K562 (cell line): ENCODE data around the gene UBE2I. TPM values are rescaled to one million over a fixed set of nuclear protein-coding genes. Genes with fewer than 3 reads are reported as not detected.
A peak's percentile ranks its signal among the peaks of the same experiment; 100 is the strongest.

Experiments
- ATAC-seq: fragments of 200-7000 bp; cut with Tn5 transposase; 3 replicates; pipeline ENCODE4 v1.9.1; 2020; ENCODE audit warnings: moderate library complexity
- BruUV-seq: library from RNA; stranded (reverse); fragments of 400-500 nt; replicated peaks from 2 replicates; lab custom pipeline; 2021; lab: Mats Ljungman, UMichigan
- CTCF ChIA-PET: fragments of 300-600 bp; formaldehyde crosslinking; extraction: SDS; loops from one replicate; lab custom pipeline; 2021; ENCODE audit warnings: low intra/inter-chr PET ratio; lab: Yijun Ruan, JAX
- POLR2A ChIA-PET: fragments of 300-600, 350-650 bp; sonication (Branson Sonifier 250); formaldehyde crosslinking; extraction: SDS; loops from one replicate; lab custom pipeline; 2021; ENCODE audit warnings: antibody characterized with exemption, inconsistent platforms; lab: Yijun Ruan, JAX
- DNase-seq, 4 experiments: peaks; one replicate each; pipeline versions ENCODE4 v3.0.0 to v3.0.0-alpha.2; 2011 to 2018; ENCODE audit warnings: low spot score in 3 of 4, mixed read lengths in 3 of 4; ENCODE audit errors: extremely low read depth in 1 of 4
- FAIRE-seq: peaks from 2 replicates; lab custom pipeline; 2011; peaks lifted over from hg19 to GRCh38; lab: Jason Lieb, UNC
- H2AFZ ChIP-seq: 2 replicates; pipeline ENCODE4 v1.6.0; 2011; ENCODE audit warnings: low read depth, low read length, control low read depth, inconsistent platforms
- H3K27ac ChIP-seq: fragments of 200-600 bp; 3 replicates; pipeline ENCODE4 v1.8.0; 2011; ENCODE audit warnings: low read depth, mild to moderate bottlenecking, control low read depth, inconsistent platforms, low read length, moderate library complexity, mixed read lengths; ENCODE audit errors: extremely low read depth
- H3K27me3 ChIP-seq, 2 experiments: fragments of 300-600 bp in 1 of 2; 2 replicates in 1 of 2; 3 replicates in 1 of 2; pipeline versions ENCODE4 v1.6.0 to v1.8.0; 2011; ENCODE audit warnings: inconsistent platforms in 2 of 2, low read length in 2 of 2, mild to moderate bottlenecking in 1 of 2, mixed read lengths in 1 of 2, moderate library complexity in 1 of 2; ENCODE audit not compliant: control insufficient read depth in 2 of 2, insufficient read depth in 2 of 2
- H3K36me3 ChIP-seq: fragments of 300-600 bp; 3 replicates; pipeline ENCODE4 v1.8.0; 2011; ENCODE audit warnings: mild to moderate bottlenecking, low read length, inconsistent platforms; ENCODE audit not compliant: control insufficient read depth, insufficient read depth
- H3K4me1 ChIP-seq, 2 experiments: fragments of 200-600 bp in 1 of 2; replicated peaks in 1 of 2; 2 replicates in 1 of 2; 3 replicates in 1 of 2; pipeline versions ENCODE4 v1.5.1 to v1.8.0; 2011; ENCODE audit warnings: inconsistent platforms in 2 of 2, low read length in 2 of 2, mild to moderate bottlenecking in 1 of 2, mixed read lengths in 1 of 2, moderate library complexity in 1 of 2; ENCODE audit not compliant: control insufficient read depth in 2 of 2, insufficient read depth in 2 of 2
- H3K4me2 ChIP-seq: 2 replicates; pipeline ENCODE4 v1.6.1; 2011; ENCODE audit warnings: low read length, control low read depth, inconsistent platforms, mixed read lengths; ENCODE audit not compliant: insufficient read depth
- H3K4me3 ChIP-seq: fragments of 200-600 bp; sonication (generic), shearing (Covaris generic); 2 replicates; pipeline ENCODE4 v1.5.1; 2016; ENCODE audit warnings: control low read depth, inconsistent platforms
- H3K79me2 ChIP-seq: fragments of 200-600 bp; 3 replicates; pipeline ENCODE4 v1.8.0; 2011; ENCODE audit warnings: low read length, inconsistent platforms; ENCODE audit not compliant: control insufficient read depth, insufficient read depth
- H3K9ac ChIP-seq, 2 experiments: 2 replicates each; pipeline versions ENCODE4 v1.6.0 to v1.6.1; 2011; ENCODE audit warnings: low read depth in 2 of 2, low read length in 2 of 2, control low read depth in 1 of 2, inconsistent platforms in 1 of 2, mild to moderate bottlenecking in 1 of 2, mixed read lengths in 1 of 2; ENCODE audit not compliant: insufficient read depth in 1 of 2
- H3K9me1 ChIP-seq: one replicate; pipeline ENCODE4 v1.6.0; 2011; ENCODE audit warnings: inconsistent platforms, mild to moderate bottlenecking, low read length, moderate library complexity; ENCODE audit not compliant: control insufficient read depth, insufficient read depth
- H3K9me3 ChIP-seq: replicated peaks from 2 replicates; pipeline ENCODE4 v1.5.1; 2011; ENCODE audit warnings: low read depth, low read length, inconsistent platforms; ENCODE audit not compliant: control insufficient read depth, insufficient read depth
- H4K20me1 ChIP-seq: replicated peaks from 2 replicates; pipeline ENCODE4 v1.6.1; 2011; ENCODE audit warnings: low read length, inconsistent platforms, mixed read lengths; ENCODE audit not compliant: control insufficient read depth, insufficient read depth
- BHLHE40 ChIP-seq: IDR thresholded peaks from 2 replicates; pipeline ENCODE4 v1.6.1; 2011; ENCODE audit warnings: low read length, improper control_type of control experiment
- CXXC5 ChIP-seq: fragments of 250-450 bp; sonication (Bioruptor Pico); IDR thresholded peaks from 2 replicates; pipeline ENCODE4 v1.8.0; 2022; ENCODE audit warnings: inconsistent platforms, mild to moderate bottlenecking, moderate library complexity
- EGR1 ChIP-seq: fragments of 450-650 bp; conservative IDR thresholded peaks from 2 replicates; pipeline ENCODE4 v1.6.1; 2017; ENCODE audit warnings: mild to moderate bottlenecking
- ESRRA ChIP-seq: fragments of 450-650 bp; IDR thresholded peaks from 2 replicates; pipeline ENCODE4 v1.6.1; 2014; ENCODE audit warnings: low read depth, mild to moderate bottlenecking, moderate library complexity, borderline replicate concordance
- FOXA3 ChIP-seq, 2 experiments: fragments of 450-650 bp in 1 of 2; sonication (generic) in 1 of 2; formaldehyde crosslinking; IDR thresholded peaks in 1 of 2; conservative IDR thresholded peaks in 1 of 2; 2 replicates each; pipeline versions ENCODE4 v1.4.0 to v1.8.0; 2020 to 2022; ENCODE audit warnings: mild to moderate bottlenecking in 2 of 2, missing genetic modification reagents in 1 of 2
- HDAC2 ChIP-seq: fragments of 450-650 bp; IDR thresholded peaks from 2 replicates; pipeline ENCODE4 v1.6.1; 2016; ENCODE audit warnings: mild to moderate bottlenecking
- HNRNPL ChIP-seq: fragments of 200-400 bp; formaldehyde crosslinking; IDR thresholded peaks from 2 replicates; pipeline ENCODE4 v1.6.1; 2017; ENCODE audit warnings: low read depth, mild to moderate bottlenecking, low read length
- NRF1 ChIP-seq, 2 experiments: fragments of 450-650 bp; IDR thresholded peaks in 1 of 2; conservative IDR thresholded peaks in 1 of 2; 2 replicates each; pipeline ENCODE4 v1.6.1; 2014; ENCODE audit warnings: mild to moderate bottlenecking in 2 of 2
- RAD21 ChIP-seq, 2 experiments: fragments of 250-450 bp in 1 of 2; fragments of 450-650 bp in 1 of 2; sonication (Bioruptor Pico) in 1 of 2; formaldehyde crosslinking in 1 of 2; IDR thresholded peaks in 1 of 2; conservative IDR thresholded peaks in 1 of 2; 2 replicates each; pipeline versions ENCODE4 v1.4.0 to v1.8.0; 2020 to 2022; ENCODE audit warnings: mild to moderate bottlenecking in 2 of 2, moderate library complexity in 1 of 2
- RFX5 ChIP-seq: IDR thresholded peaks from 2 replicates; pipeline ENCODE4 v1.6.1; 2011; ENCODE audit warnings: low read depth, mild to moderate bottlenecking, improper control_type of control experiment, low read length
- THAP7 ChIP-seq: fragments of 250-450 bp; sonication (Bioruptor Pico); IDR thresholded peaks from 2 replicates; pipeline ENCODE4 v1.5.0; 2021
- UBTF ChIP-seq, 2 experiments: IDR thresholded peaks; 2 replicates each; pipeline ENCODE4 v1.6.1; 2012; ENCODE audit warnings: improper control_type of control experiment in 2 of 2, low read depth in 2 of 2, low read length in 2 of 2, borderline replicate concordance in 1 of 2
- ZFP91 ChIP-seq: sonication (generic); formaldehyde crosslinking; IDR thresholded peaks from 2 replicates; pipeline ENCODE4 v1.8.0; 2022; ENCODE audit warnings: mild to moderate bottlenecking, missing genetic modification reagents
- WGBS: fragments of 100-300 bp; shearing (Covaris generic); methylation state at CpG from one replicate; pipeline ENCODE4 v1.1.6; 2016; ENCODE audit warnings: low coverage, mixed read lengths; ENCODE audit not compliant: insufficient coverage; ENCODE audit errors: missing lambda C conversion rate; 5-methylcytosine and 5-hydroxymethylcytosine counted together
- in situ Hi-C: fragments of 300-500 bp; cut with MboI; formaldehyde crosslinking; loops from 4 replicates; pipeline ENCODE4 v1.15.0; 2018; ENCODE audit warnings: inconsistent platforms, mixed read lengths
- intact Hi-C: fragments of 100-400 bp; cut with micrococcal nuclease; formaldehyde crosslinking; loops from 2 replicates; pipeline ENCODE4 v1.14.2; 2022
- polyA plus RNA-seq, 8 experiments: library from polyadenylated mRNA; depleted of rRNA in 4 of 8; stranded (reverse) in 5 of 8; unstranded in 3 of 8; fragments of >200 nt; fragmentation: Nextera tagmentation in 2 of 8; fragmentation: Illumina TruSeq in 1 of 8; extraction: Ambion mirVana in 2 of 8; extraction: Trizol in 1 of 8; gene quantifications; 2 replicates each; pipeline versions ENCODE4 v1.2.1 to v1.2.3, GENCODE V29; 2011 to 2014; ENCODE audit warnings: inconsistent platforms in 1 of 8, missing spikeins in 1 of 8
- total RNA-seq, 7 experiments: library from RNA; depleted of rRNA in 6 of 7; stranded (reverse); fragments of >200 nt in 6 of 7; fragmentation: Illumina TruSeq in 2 of 7; extraction: Trizol in 2 of 7; gene quantifications; 2 replicates each; pipeline versions ENCODE4 v1.2.1 to v1.2.3, GENCODE V29; 2011 to 2021; ENCODE audit warnings: low replicate concordance in 1 of 7

Gene UBE2I
- total and polyA plus RNA-seq, 9 of the 15 experiments (the other 6 are each of a cell fraction or from before 2014, with no cell fraction given): 36.6 to 254 (median 104) TPM

- in situ Hi-C loops: no loop called here
- Histone ChIP-seq H3K4me1 (peaks cover 34 to 61% of the 10 kb centered on the region in 2 experiments), H3K27me3 (no peaks in the 10 kb centered on the region), H3K79me2 (no peaks in the 10 kb centered on the region), H3K9ac (peak overlapping the region; percentile 12 to 89; a peak in 3 of 4 replicates), H3K36me3 (no peaks in the 10 kb centered on the region), H3K27ac (no peak overlapping the region), H3K4me3 (no peak overlapping the region), H4K20me1 (no peaks in the 10 kb centered on the region), H2AFZ (peak overlapping the region; percentile 86), H3K9me1 (no peaks in the 10 kb centered on the region), H3K9me3 (no peaks in the 10 kb centered on the region), H3K4me2 (peak overlapping the region; percentile 10)
- CTCF ChIA-PET: interaction anchor here (1.1 kb wide), 1 partner anchor 20 kb away, joined by 4 read pairs; no protein-coding TSS in a partner anchor
- BruUV-seq: no TSS peak
- intact Hi-C loops: no loop called here
- POLR2A ChIA-PET: interaction anchor here (0.7 to 1.5 kb wide), 4 partner anchors 9 to 30 kb away, joined by 3 to 6 read pairs (median 3); no protein-coding TSS in a partner anchor
- 15% methylated on average over 33 of the region's 42 CpGs for WGBS
- FAIRE-seq (no peak), ATAC-seq (peak; percentile 96), DNase-seq (peak; percentile 77 to 87 (median 82))
- TF ChIP-seq NRF1 (conservative IDR thresholded peaks at IDR 0.05 in 1 of 2, IDR thresholded peaks at IDR 0.05 in 1 of 2) (0 out of 4 replicates have a peak, but pooled peaks have one; percentile 11 to 31), EGR1 (peak; percentile 64), HNRNPL (peak; percentile 68; the same call in 1 of the 2 replicates), ESRRA (peak; percentile 28; the same call in 1 of the 2 replicates), THAP7 (CRISPR knock-in tag) (no peak), ZFP91 (CRISPR knock-in tag) (no peak), RFX5 (no peak), FOXA3 (CRISPR knock-in tag; conservative IDR thresholded peaks at IDR 0.05 in 1 of 2, IDR thresholded peaks at IDR 0.05 in 1 of 2) (peak in 1 of 2 experiments; percentile 87; a peak in 2 of 4 replicates), CXXC5 (CRISPR knock-in tag) (peak; percentile 30; the same call in 1 of the 2 replicates), HDAC2 (0 out of 2 replicates have a peak, but pooled peaks have one; percentile 30), RAD21 (CRISPR knock-in tag; conservative IDR thresholded peaks at IDR 0.05 in 1 of 2, IDR thresholded peaks at IDR 0.05 in 1 of 2) (peak; percentile 38 to 68), UBTF (IDR thresholded peaks at IDR 0.05; ENCODE audit: borderline replicate concordance in 1 of 2, low read depth in 2 of 2, low read length in 2 of 2) (0 out of 4 replicates have a peak, but pooled peaks of 1 of the 2 experiments have one; percentile 57), BHLHE40 (no peak)
Observed at GRCh38 chr16:1300664-1301476, 8.6 kb upstream of the UBE2I start.
